ENCODE measurements around the gene DHCR7. TPM values are rescaled to one million over a fixed set of nuclear protein-coding genes. Genes with fewer than 3 reads are reported as not detected.
A peak's percentile ranks its signal among the peaks of the same experiment; 100 is the strongest.

The DHCR7 gene
- total and polyA plus RNA-seq, 2 donors (not counting 1 experiment from before 2014, with no cell fraction given): 90.8 to 148 TPM

GRCh38 chr11:71451596-71452198 is 3.5 kb upstream of the DHCR7 start:
- Histone ChIP-seq H3K4me1 (ENCODE audit: control insufficient read depth, extremely low read depth, insufficient read depth, low read length) (peaks cover 6% of the 10 kb centered on the region), H2AFZ (ENCODE audit: low read length) (no peak overlapping the region), H3K27ac (ENCODE audit: insufficient read depth, low read length) (no peak overlapping the region), H3K79me2 (ENCODE audit: control insufficient read depth, insufficient read depth, low read length) (peaks cover 14% of the 10 kb centered on the region), H3K9me3 (ENCODE audit: control insufficient read depth, insufficient read depth, low read depth, low read length) (no peaks in the 10 kb centered on the region), H4K20me1 (ENCODE audit: control insufficient read depth, extremely low read depth, insufficient read depth, low read length) (no peaks in the 10 kb centered on the region), H3K27me3 (ENCODE audit: control insufficient read depth, insufficient read depth, low read length) (no peaks in the 10 kb centered on the region), H3K4me2 (ENCODE audit: extremely low read depth, insufficient read depth, low read length) (no peak overlapping the region), H3K36me3 (ENCODE audit: control insufficient read depth, insufficient read depth, low read length) (peaks cover 4% of the 10 kb centered on the region), H3K4me3 (replicated peaks in 1 of 4; ENCODE audit: control extremely low read depth in 1 of 4, insufficient read depth in 1 of 4, low read depth in 3 of 4, low read length in 4 of 4) (peak overlapping the region in 1 of 4 experiments; percentile 78), H3K9ac (ENCODE audit: insufficient read depth, low read length) (no peak overlapping the region)
- TF ChIP-seq EZH2 (IDR thresholded peaks at IDR 0.05; ENCODE audit: low read length, missing control alignments): no peak
- TF ChIP-seq, protein P1, sequence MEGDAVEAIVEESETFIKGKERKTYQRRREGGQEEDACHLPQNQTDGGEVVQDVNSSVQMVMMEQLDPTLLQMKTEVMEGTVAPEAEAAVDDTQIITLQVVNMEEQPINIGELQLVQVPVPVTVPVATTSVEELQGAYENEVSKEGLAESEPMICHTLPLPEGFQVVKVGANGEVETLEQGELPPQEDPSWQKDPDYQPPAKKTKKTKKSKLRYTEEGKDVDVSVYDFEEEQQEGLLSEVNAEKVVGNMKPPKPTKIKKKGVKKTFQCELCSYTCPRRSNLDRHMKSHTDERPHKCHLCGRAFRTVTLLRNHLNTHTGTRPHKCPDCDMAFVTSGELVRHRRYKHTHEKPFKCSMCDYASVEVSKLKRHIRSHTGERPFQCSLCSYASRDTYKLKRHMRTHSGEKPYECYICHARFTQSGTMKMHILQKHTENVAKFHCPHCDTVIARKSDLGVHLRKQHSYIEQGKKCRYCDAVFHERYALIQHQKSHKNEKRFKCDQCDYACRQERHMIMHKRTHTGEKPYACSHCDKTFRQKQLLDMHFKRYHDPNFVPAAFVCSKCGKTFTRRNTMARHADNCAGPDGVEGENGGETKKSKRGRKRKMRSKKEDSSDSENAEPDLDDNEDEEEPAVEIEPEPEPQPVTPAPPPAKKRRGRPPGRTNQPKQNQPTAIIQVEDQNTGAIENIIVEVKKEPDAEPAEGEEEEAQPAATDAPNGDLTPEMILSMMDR (conservative IDR thresholded peaks at IDR 0.05 in 1 of 2, IDR thresholded peaks at IDR 0.05 in 1 of 2; ENCODE audit: low read depth in 1 of 2, low read length in 2 of 2): no peak
- no peak for DNase-seq (ENCODE audit: low read depth in 2 of 2)

DNA sequence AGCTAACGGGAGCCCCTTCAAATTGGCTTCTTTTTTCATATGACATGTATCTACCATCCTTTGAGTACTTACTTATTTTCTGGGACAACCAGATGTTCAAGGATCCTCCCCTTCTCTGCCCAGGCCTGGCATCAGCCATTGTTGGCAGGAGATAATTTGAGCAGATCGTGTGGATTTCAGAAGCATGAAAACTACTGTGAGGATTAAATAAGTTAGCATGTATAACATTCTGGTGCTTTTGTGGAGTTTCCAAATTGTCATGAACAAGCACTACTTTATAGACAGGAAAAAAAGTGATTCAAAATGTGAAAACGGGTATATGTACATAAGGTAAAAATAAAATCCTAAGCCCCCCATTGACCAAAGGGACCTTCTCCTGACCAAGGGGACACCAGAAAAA is 2.7 kb upstream of the DHCR7 start:
- Histone ChIP-seq H2AFZ (ENCODE audit: low read length) (no peak overlapping the region), H4K20me1 (ENCODE audit: control insufficient read depth, extremely low read depth, insufficient read depth, low read length) (no peaks in the 10 kb centered on the region), H3K27ac (ENCODE audit: insufficient read depth, low read length) (no peak overlapping the region), H3K9ac (ENCODE audit: insufficient read depth, low read length) (no peak overlapping the region), H3K79me2 (ENCODE audit: control insufficient read depth, insufficient read depth, low read length) (peaks cover 14% of the 10 kb centered on the region), H3K9me3 (ENCODE audit: control insufficient read depth, insufficient read depth, low read depth, low read length) (no peaks in the 10 kb centered on the region), H3K4me1 (ENCODE audit: control insufficient read depth, extremely low read depth, insufficient read depth, low read length) (peaks cover 6% of the 10 kb centered on the region), H3K4me3 (replicated peaks in 1 of 4; ENCODE audit: control extremely low read depth in 1 of 4, insufficient read depth in 1 of 4, low read depth in 3 of 4, low read length in 4 of 4) (no peak overlapping the region), H3K27me3 (ENCODE audit: control insufficient read depth, insufficient read depth, low read length) (no peaks in the 10 kb centered on the region), H3K4me2 (ENCODE audit: extremely low read depth, insufficient read depth, low read length) (no peak overlapping the region), H3K36me3 (ENCODE audit: control insufficient read depth, insufficient read depth, low read length) (peaks cover 1% of the 10 kb centered on the region)
- TF ChIP-seq, protein P1 (conservative IDR thresholded peaks at IDR 0.05 in 1 of 2, IDR thresholded peaks at IDR 0.05 in 1 of 2; ENCODE audit: low read depth in 1 of 2, low read length in 2 of 2): no peak
- TF ChIP-seq EZH2 (IDR thresholded peaks at IDR 0.05; ENCODE audit: low read length, missing control alignments): no peak
- DNase-seq (ENCODE audit: low read depth in 2 of 2): no peak

- H3K9me3 ChIP-seq (ENCODE audit: control insufficient read depth, insufficient read depth, low read depth, low read length): no peaks in the 10 kb centered on the region
- no peak overlapping the region for H2AFZ ChIP-seq (ENCODE audit: low read length)
- no peaks in the 10 kb centered on the region for H3K27me3 ChIP-seq (ENCODE audit: control insufficient read depth, insufficient read depth, low read length)
- TF ChIP-seq, protein P1 (conservative IDR thresholded peaks at IDR 0.05 in 1 of 2, IDR thresholded peaks at IDR 0.05 in 1 of 2; ENCODE audit: low read depth in 1 of 2, low read length in 2 of 2): no peak
- TF ChIP-seq EZH2 (IDR thresholded peaks at IDR 0.05; ENCODE audit: low read length, missing control alignments): no peak
- no peak overlapping the region for H3K27ac ChIP-seq (ENCODE audit: insufficient read depth, low read length)
- no peaks in the 10 kb centered on the region for H4K20me1 ChIP-seq (ENCODE audit: control insufficient read depth, extremely low read depth, insufficient read depth, low read length)
- H3K4me3 ChIP-seq (replicated peaks in 1 of 4; ENCODE audit: control extremely low read depth in 1 of 4, insufficient read depth in 1 of 4, low read depth in 3 of 4, low read length in 4 of 4): no peak overlapping the region
- peaks cover 6% of the 10 kb centered on the region for H3K4me1 ChIP-seq (ENCODE audit: control insufficient read depth, extremely low read depth, insufficient read depth, low read length)
- H3K4me2 ChIP-seq (ENCODE audit: extremely low read depth, insufficient read depth, low read length): no peak overlapping the region
- no peak overlapping the region for H3K9ac ChIP-seq (ENCODE audit: insufficient read depth, low read length)
- no peak for DNase-seq (ENCODE audit: low read depth in 2 of 2)
- peaks cover 14% of the 10 kb centered on the region for H3K79me2 ChIP-seq (ENCODE audit: control insufficient read depth, insufficient read depth, low read length)
- peaks cover 1% of the 10 kb centered on the region for H3K36me3 ChIP-seq (ENCODE audit: control insufficient read depth, insufficient read depth, low read length)
Measured at GRCh38 chr11:71450507-71450906, 2.3 kb upstream of the DHCR7 start.

Data from fibroblast of lung (primary cell).